ENCODE data around the gene APBB1IP.

GRCh38 chr10:26513101-26513500 lies 75.0 kb downstream of the APBB1IP start:
- TF ChIP-seq CTCF (IDR thresholded peaks at IDR 0.05): no peak
- no peak for TF ChIP-seq ZFX (IDR thresholded peaks at IDR 0.05; ENCODE audit: borderline replicate concordance)

Data from 22Rv1 (cell line).